Heart right ventricle (tissue), 16 donors: ENCODE measurements around the gene HSPB6. TPM values are rescaled to one million over a fixed set of nuclear protein-coding genes. Genes with fewer than 3 reads are reported as not detected.

Experiments
- ATAC-seq, 8 donors: fragments of 200-7000 bp; cut with Tn5 transposase; one replicate each; pipeline ENCODE4 v1.9.1; 2020; ENCODE audit warnings: mild to moderate bottlenecking in 8 of 8, moderate library complexity in 8 of 8, moderate number of reproducible peaks in 1 of 8
- DNase-seq, 2 donors: peaks; one replicate each; pipeline ENCODE4 v3.0.0-alpha.2; 2020
- H3K27ac ChIP-seq, 10 donors: fragments of 200-600 bp; sonication (generic) in 2 of 10; one replicate each; pipeline versions ENCODE4 v1.5.0 to v1.8.0; 2020 to 2022; ENCODE audit warnings: mild to moderate bottlenecking in 3 of 10
- H3K27me3 ChIP-seq, 7 donors: fragments of 200-600 bp; one replicate each; pipeline ENCODE4 v1.8.0; 2021 to 2022; ENCODE audit warnings: mild to moderate bottlenecking in 2 of 7
- H3K36me3 ChIP-seq, 9 donors: fragments of 200-600 bp; sonication (generic) in 1 of 9; one replicate each; pipeline versions ENCODE4 v1.5.0 to v1.8.0; 2020 to 2022; ENCODE audit warnings: mild to moderate bottlenecking in 2 of 9
- H3K4me1 ChIP-seq, 9 donors: fragments of 200-600 bp; sonication (generic) in 1 of 9; one replicate each; pipeline versions ENCODE4 v1.5.0 to v1.8.0; 2020 to 2022; ENCODE audit warnings: mild to moderate bottlenecking in 4 of 9
- H3K4me3 ChIP-seq, 10 donors: fragments of 200-600 bp; sonication (generic) in 2 of 10; one replicate each; pipeline versions ENCODE4 v1.5.0 to v1.8.0; 2020 to 2022; ENCODE audit warnings: mild to moderate bottlenecking in 7 of 10, moderate library complexity in 2 of 10
- H3K9me3 ChIP-seq, 11 donors: fragments of 200-600 bp in 10 of 11; sonication (generic) in 2 of 11; one replicate each; pipeline versions ENCODE4 v1.5.0 to v1.8.0; 2013 to 2022; ENCODE audit warnings: mild to moderate bottlenecking in 2 of 11, control low read depth in 1 of 11, moderate library complexity in 1 of 11
- WGBS, 2 donors: extraction: QIAGEN DNeasy Blood & Tissue Kit; methylation state at CpG; one replicate each; pipeline ENCODE4 v1.1.7; 2013; ENCODE audit warnings: inconsistent platforms in 1 of 2; 5-methylcytosine and 5-hydroxymethylcytosine counted together
- intact Hi-C, 10 donors: fragments of 100-400 bp; cut with DNase I; formaldehyde crosslinking; loops; one replicate each; pipeline versions ENCODE4 v1.11.1 to v1.14.2; 2022
- polyA plus RNA-seq, 2 donors: library from polyadenylated mRNA; stranded (reverse); fragments of 200-250 nt; gene quantifications; one replicate each; pipeline ENCODE4 v1.2.3, GENCODE V29; 2013
- total RNA-seq, 10 donors: library from RNA; stranded (reverse); fragmentation: NEBNext Ultra II Directional in 3 of 10; extraction: Animal tissue kit (Norgen Biotek cat#: 25700) in 3 of 10; gene quantifications; one replicate each; pipeline versions ENCODE4 v1.2.1 to v1.2.4, GENCODE V29; 2021 to 2023
- TF ChIP-seq, protein P1 (sequence below), 9 donors: fragments of 200-600 bp; sonication (generic) in 2 of 9; IDR thresholded peaks; one replicate each; pipeline versions ENCODE4 v1.5.0 to v1.8.0; 2021 to 2022; ENCODE audit warnings: antibody characterized with exemption in 9 of 9, mild to moderate bottlenecking in 5 of 9, moderate library complexity in 1 of 9
- donor health status: Arrhythmogenic right ventricular cardiomyopathy.
- donor health status: ischemic (EF 13 %, LVEDD 7.1; RV severe dilation, severe dysfunction).
- donor health status: healthy with polysubstance abuse.
- donor health status: DM: no; HTN: yes; CAD: no.
- donor health status: DM: no; HTN: no; CAD: no.
- donor health status: ischemic (EF 25% LVEDD 6.9; RV normal size, moderate dysfunction).
- donor health status: ischemic (EF 25% LVEDD 5.7; RV mildly dilated, moderate dysfunction).
- donor health status: healthy.
- donor health status: DM: yes; HTN: yes; CAD: no.
- donor health status: Ischemic cardiomyopathy.
- donor health status: ischemic (EF 35%, LVEDD 5.7; RV mildly dilated, moderate dysfunction).
- donor health status: nonischemic (EF 11% LVEDD 7.7; RV severe dilation, severe dysfunction).
- donor health status: DM: yes; HTN: yes; CAD: no.
- donor health status: PGD.
- donor health status: ischemic (EF 29% LVEDD 5.4; RV normal size, mild dysfunction).
- donor health status: nonischemic (EF 23%, LVEDD 6.1; RV moderate dilation, normal function).

Gene HSPB6
- total and polyA plus RNA-seq, 12 donors = 387 to 1,269 (median 981) TPM

DNA sequence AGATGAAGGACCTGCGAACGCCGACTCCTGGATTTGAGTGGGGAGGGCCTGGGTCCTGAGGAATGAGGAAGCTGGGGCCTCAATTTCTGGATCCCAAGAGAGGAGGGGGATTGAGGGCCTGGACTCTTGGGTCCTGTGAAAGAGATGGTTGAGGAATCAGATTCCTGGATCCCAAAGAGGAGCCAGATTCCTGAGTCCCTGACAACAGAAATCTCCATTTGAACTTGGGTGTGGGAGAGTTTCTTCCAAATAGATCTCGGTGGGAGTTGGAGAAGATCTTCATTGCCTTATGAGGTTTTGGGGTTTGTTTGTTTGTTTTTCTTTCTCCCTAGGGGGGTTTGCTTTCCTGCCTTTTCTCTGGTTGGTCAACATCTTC is 10.8 kb downstream of the HSPB6 start:
- H3K9me3 ChIP-seq = no peaks in the 10 kb centered on the region
- no peak for DNase-seq
- H3K27ac ChIP-seq = peak overlapping the region in 9 of 10 donors; percentile 23 to 100 (median 100)
- intact Hi-C loops = loop anchor here in 3 of 10 donors (5.0 to 10.0 kb wide), 2 partner anchors 186 to 189 kb away; partner anchors contain the start of gene LRFN3 (in 2 of the 3)
- H3K4me1 ChIP-seq = peaks cover 7 to 76% (median 46%) of the 10 kb centered on the region in 9 donors
- H3K27me3 ChIP-seq = no peaks in the 10 kb centered on the region
- ATAC-seq = no peak
- H3K36me3 ChIP-seq = peaks cover 0 to 12% (median 0%) of the 10 kb centered on the region in 9 donors
- peak overlapping the region; percentile 56 to 97 (median 84) for H3K4me3 ChIP-seq
- WGBS, 2 donors = 1 to 13% methylated on average over 4 of the region's 4 CpGs
- TF ChIP-seq, protein P1, sequence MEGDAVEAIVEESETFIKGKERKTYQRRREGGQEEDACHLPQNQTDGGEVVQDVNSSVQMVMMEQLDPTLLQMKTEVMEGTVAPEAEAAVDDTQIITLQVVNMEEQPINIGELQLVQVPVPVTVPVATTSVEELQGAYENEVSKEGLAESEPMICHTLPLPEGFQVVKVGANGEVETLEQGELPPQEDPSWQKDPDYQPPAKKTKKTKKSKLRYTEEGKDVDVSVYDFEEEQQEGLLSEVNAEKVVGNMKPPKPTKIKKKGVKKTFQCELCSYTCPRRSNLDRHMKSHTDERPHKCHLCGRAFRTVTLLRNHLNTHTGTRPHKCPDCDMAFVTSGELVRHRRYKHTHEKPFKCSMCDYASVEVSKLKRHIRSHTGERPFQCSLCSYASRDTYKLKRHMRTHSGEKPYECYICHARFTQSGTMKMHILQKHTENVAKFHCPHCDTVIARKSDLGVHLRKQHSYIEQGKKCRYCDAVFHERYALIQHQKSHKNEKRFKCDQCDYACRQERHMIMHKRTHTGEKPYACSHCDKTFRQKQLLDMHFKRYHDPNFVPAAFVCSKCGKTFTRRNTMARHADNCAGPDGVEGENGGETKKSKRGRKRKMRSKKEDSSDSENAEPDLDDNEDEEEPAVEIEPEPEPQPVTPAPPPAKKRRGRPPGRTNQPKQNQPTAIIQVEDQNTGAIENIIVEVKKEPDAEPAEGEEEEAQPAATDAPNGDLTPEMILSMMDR (IDR thresholded peaks at IDR 0.05) = no peak

DNA sequence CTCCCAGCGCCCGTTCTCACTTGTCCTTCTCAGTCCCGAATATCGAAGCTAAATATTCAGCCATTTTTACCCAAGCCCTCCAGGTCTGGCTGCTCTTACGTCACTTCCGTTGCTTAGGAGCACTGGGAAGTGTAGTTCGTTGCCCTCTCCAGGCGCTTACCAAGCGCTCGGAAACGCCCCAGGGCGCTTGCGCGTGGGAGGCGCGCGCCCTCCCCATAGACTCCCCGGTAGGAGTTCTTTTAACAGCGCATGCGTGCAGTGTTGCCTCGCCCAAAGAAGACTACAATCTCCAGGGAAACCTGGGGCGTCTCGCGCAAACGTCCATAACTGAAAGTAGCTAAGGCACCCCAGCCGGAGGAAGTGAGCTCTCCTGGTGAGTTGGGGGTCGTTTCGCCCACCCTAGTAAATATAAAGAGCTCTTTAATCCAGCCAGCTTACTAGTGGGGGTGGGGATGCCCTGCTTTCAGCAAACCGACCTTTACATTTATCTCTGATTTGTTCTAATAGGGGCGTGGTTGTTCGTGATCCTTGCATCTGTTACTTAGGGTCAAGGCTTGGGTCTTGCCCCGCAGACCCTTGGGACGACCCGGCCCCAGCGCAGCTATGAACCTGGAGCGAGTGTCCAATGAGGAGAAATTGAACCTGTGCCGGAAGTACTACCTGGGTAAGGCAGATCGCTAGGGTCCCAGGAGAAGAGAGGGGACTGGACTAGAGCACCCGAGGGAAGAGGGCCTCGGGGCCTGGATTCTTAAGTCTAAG is 11.3 kb downstream of the HSPB6 start, which contains the start of the genes PSENEN and U2AF1L4:
Gene PSENEN (plus strand): TSS at position 324 of the 759 bp plus-strand sequence. CDS start 280 bp downstream, at position 604.
Gene U2AF1L4 (minus strand): TSS at position 91 of the 759 bp plus-strand sequence. CDS start 27 bp downstream, at position 64.
- H3K27me3 ChIP-seq = no peaks in the 10 kb centered on the region
- intact Hi-C loops = loop anchor here in 4 of 10 donors (2.0 to 10.0 kb wide), 4 partner anchors 27 to 189 kb away; partner anchors contain the start of genes LRFN3 (in 2 of the 4) and KMT2B (in 1 of the 4)
- TF ChIP-seq, protein P1 (IDR thresholded peaks at IDR 0.05) = no peak
- H3K9me3 ChIP-seq = no peaks in the 10 kb centered on the region
- peak within 1 kb of the TSS; percentile 69 to 97 (median 84) for H3K4me3 ChIP-seq
- peak within 1 kb of the TSS; percentile 97 to 100 (median 100) for H3K27ac ChIP-seq
- H3K4me1 ChIP-seq = peaks cover 7 to 79% (median 49%) of the 10 kb centered on the region in 9 donors
- peaks cover 0 to 12% (median 0%) of the 10 kb centered on the region in 9 donors for H3K36me3 ChIP-seq
- 0 to 1% methylated on average over 40 of the region's 40 CpGs for WGBS, 2 donors
- ATAC-seq (peak; percentile 81 to 92 (median 88)), DNase-seq (peak; percentile 95 to 98)

DNA sequence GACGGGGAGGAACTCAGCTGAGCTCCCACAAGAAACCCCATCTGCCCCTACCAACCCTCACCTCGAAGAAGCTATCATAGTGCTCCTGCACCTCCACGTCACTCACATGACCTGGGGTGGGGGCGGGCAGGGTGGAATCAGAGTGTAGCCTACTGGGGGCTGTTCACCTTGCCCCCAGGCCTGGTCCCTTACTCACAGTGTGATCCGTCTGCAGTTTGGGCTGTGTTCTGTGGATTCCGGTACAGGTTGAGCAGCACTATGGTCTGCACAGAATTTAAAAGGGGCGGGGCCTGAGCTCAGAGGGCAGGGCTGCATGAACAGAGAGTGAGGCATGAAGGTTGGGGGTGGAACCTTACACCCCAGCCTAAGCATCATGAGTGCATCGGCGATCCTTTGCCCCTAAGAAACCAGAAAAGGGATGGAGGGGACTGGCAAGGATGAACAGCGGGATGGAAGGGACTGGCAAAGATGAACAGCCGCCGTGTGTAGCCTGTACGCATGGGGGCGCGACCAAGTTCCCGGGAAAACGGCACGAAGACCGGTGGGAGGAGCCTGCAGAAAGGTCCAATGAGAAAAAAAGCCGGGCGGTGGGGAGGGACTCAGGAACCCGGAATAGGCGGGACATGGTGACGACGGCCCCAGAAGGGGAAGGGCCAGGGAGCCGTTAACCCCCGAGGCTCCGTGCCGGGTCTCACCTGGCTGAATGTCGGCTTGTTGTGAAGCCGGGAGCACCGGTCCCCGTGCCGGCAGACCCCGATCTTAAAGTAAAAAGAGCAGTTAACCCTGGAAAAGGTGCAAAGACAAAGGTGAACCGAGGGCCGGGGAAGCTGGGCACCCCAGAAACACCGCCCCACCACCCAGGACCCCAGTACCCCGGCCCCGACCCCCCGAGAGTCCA is 12.2 kb downstream of the HSPB6 start:
- 8% methylated on average over 41 of the region's 41 CpGs for WGBS, 2 donors
- intact Hi-C loops = loop anchor here in 5 of 10 donors (2.0 to 10.0 kb wide), 4 partner anchors 26 to 190 kb away; partner anchors contain the start of genes LRFN3 (in 2 of the 5) and KMT2B (in 1 of the 5)
- Histone ChIP-seq H3K4me3 (peak overlapping the region; percentile 69 to 97 (median 84)), H3K9me3 (no peaks in the 10 kb centered on the region), H3K27me3 (no peaks in the 10 kb centered on the region), H3K27ac (peak overlapping the region; percentile 97 to 100 (median 100)), H3K36me3 (peaks cover 0 to 12% (median 0%) of the 10 kb centered on the region in 9 donors), H3K4me1 (peaks cover 7 to 77% (median 53%) of the 10 kb centered on the region in 9 donors)
- peak; percentile 71 to 87 (median 79) for ATAC-seq
- TF ChIP-seq, protein P1 (IDR thresholded peaks at IDR 0.05) = peak in 7 of 9 donors; percentile 34 to 66 (median 44)
- DNase-seq = peak; percentile 92 to 97
